Muscle layer of duodenum (tissue), 2 donors: Measurements from ENCODE around the gene MYL5.
"Not testable (repeated sequence)": the region's sequence is repeated elsewhere in the genome, so short reads cannot be mapped to it uniquely, and the experiment has no call there.

Experiments
- H3K27ac ChIP-seq: one replicate; pipeline ENCODE4 v1.7.0; 2013; ENCODE audit warnings: mild to moderate bottlenecking, low read length
- H3K27me3 ChIP-seq: one replicate; pipeline ENCODE4 v1.7.0; 2013; ENCODE audit warnings: low read depth, mild to moderate bottlenecking, control low read depth, low read length
- H3K36me3 ChIP-seq, 2 donors: one replicate each; pipeline ENCODE4 v1.7.0; 2013; ENCODE audit warnings: low read length in 2 of 2, control low read depth in 1 of 2, mild to moderate bottlenecking in 1 of 2; ENCODE audit not compliant: insufficient read depth in 2 of 2, control insufficient read depth in 1 of 2
- H3K4me1 ChIP-seq, 2 donors: one replicate each; pipeline ENCODE4 v1.7.0; 2013; ENCODE audit warnings: low read length in 2 of 2, mild to moderate bottlenecking in 2 of 2, control low read depth in 1 of 2, moderate library complexity in 1 of 2; ENCODE audit not compliant: insufficient read depth in 2 of 2, control insufficient read depth in 1 of 2
- H3K4me3 ChIP-seq, 2 donors: one replicate each; pipeline ENCODE4 v1.7.0; 2013; ENCODE audit warnings: low read length in 2 of 2, low read depth in 1 of 2, mild to moderate bottlenecking in 1 of 2
- H3K9me3 ChIP-seq, 2 donors: one replicate each; pipeline ENCODE4 v1.7.0; 2013; ENCODE audit warnings: low read length in 2 of 2, control low read depth in 1 of 2, mild to moderate bottlenecking in 1 of 2; ENCODE audit not compliant: control insufficient read depth in 1 of 2
- donor health status: healthy.

The MYL5 gene

GRCh38 chr4:630656-631055 lies 43.7 kb upstream of the MYL5 start:
- H3K27ac ChIP-seq: no peak overlapping the region
- H3K9me3 ChIP-seq: peaks cover 0 to 12% of the 10 kb centered on the region in 2 donors
- no peaks in the 10 kb centered on the region for H3K36me3 ChIP-seq
- H3K4me1 ChIP-seq: no peaks in the 10 kb centered on the region
- H3K27me3 ChIP-seq: no peaks in the 10 kb centered on the region
- no peak overlapping the region for H3K4me3 ChIP-seq

DNA sequence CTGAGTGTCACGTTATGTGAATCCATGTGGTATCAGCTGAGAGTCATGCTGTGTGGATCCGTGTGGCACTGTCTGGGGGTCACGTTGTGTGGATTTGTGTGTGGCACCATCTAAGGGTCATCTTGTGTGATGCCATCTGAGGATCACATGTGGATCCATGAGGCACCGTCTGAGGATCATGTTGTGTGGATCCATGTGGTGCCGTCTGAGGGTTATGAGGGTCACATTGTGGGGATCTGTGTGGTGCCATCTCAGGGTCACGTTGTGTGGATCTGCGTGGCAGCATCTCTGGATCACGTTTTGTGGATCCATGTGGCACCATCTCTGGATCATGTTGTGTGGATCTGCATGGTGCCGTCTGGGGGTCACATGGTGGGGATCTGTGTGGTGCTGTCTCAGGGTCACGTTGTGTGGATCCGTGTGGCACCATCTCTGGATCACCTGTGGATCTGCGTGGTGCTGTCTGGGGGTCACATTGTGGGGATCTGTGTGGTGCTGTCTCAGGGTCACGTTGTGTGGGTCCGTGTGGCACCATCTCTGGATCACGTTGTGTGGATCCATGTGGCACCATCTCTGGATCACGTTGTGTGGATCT lies 42.0 kb upstream of the MYL5 start:
- H3K27ac ChIP-seq: no peak overlapping the region
- H3K36me3 ChIP-seq: no peaks in the 10 kb centered on the region
- H3K4me3 ChIP-seq: no peak overlapping the region
- no peaks in the 10 kb centered on the region for H3K4me1 ChIP-seq
- no peaks in the 10 kb centered on the region for H3K27me3 ChIP-seq
- H3K9me3 ChIP-seq: peaks cover 0 to 12% of the 10 kb centered on the region in 2 donors

DNA sequence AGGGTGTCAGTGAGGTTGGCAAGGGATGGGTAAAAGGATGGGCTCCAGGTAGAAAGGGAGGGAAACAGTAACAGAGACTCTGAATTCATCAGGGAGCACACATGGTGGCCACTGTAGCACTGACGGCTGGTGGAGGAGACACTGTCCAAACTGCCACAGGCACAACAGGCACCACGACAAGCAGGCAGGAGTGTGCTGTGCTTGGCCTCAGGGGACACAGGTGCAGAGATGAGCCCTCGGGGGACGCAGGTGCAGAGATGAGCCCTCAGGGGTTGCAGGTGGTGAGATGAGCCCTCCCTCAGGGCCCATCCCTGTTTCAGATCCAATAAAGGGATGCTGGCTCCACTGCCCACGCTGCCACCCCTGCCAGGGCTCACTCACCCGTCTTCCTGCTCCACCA lies 41.4 kb upstream of the MYL5 start:
- no peak overlapping the region for H3K4me3 ChIP-seq
- no peaks in the 10 kb centered on the region for H3K4me1 ChIP-seq
- no peaks in the 10 kb centered on the region for H3K36me3 ChIP-seq
- no peaks in the 10 kb centered on the region for H3K27me3 ChIP-seq
- H3K27ac ChIP-seq: no peak overlapping the region
- H3K9me3 ChIP-seq: peaks cover 0 to 12% of the 10 kb centered on the region in 2 donors

DNA sequence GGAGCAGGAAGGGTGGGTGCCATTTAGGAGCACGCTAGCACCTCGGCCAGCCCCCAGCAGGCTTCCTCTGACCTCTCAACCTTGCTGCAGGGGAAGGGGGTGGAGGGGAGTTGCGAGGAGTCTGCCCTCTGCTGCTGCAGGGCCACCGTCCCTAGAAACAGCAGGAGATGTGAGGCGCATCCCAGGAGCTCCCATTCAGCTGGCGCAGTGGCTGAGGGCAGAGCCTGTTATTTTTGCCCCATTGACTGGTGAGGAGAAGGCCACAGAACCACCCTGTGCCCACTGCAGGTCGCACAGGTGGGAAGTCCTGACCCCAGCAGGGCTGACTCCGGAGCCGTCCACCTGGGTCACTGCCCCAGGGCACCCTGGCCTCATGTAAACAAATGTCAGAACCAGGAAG lies 40.9 kb upstream of the MYL5 start:
- no peaks in the 10 kb centered on the region for H3K36me3 ChIP-seq
- H3K27ac ChIP-seq: no peak overlapping the region
- no peaks in the 10 kb centered on the region for H3K27me3 ChIP-seq
- no peaks in the 10 kb centered on the region for H3K4me1 ChIP-seq
- H3K4me3 ChIP-seq: no peak overlapping the region
- H3K9me3 ChIP-seq: peaks cover 0 to 12% of the 10 kb centered on the region in 2 donors

DNA sequence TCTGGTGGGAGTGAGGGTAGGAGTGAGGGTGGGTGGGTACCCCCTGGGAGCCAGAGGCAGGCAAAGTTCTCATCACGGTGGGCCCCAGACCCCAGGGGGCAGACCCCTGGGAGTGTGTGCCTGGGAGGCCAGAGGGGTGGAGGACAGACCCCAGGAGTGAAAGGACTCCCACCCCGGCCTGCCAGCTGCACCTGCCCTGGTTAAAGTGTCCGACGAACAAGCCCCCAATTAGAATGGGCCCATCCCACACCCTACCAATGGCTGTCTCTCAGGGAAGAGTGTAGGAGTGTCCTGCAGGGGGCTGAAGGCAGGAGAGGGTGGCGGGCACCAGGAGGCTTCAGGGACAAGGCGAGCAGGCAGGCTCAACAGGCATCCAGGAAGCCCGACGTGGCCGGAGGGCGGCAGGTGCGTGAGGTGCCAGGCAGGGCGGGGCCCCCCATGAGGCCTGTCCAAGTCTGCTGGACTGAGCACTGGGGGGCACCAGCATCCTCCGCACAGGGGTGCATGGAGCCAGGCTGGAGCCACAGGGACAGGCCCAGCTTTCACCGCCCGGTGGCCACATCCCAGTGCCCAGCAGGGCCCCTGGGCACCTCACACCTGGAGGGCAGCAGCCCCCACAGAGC lies 40.3 kb upstream of the MYL5 start:
- no peaks in the 10 kb centered on the region for H3K4me1 ChIP-seq
- H3K27ac ChIP-seq: no peak overlapping the region
- H3K27me3 ChIP-seq: no peaks in the 10 kb centered on the region
- no peaks in the 10 kb centered on the region for H3K36me3 ChIP-seq
- peaks cover 0 to 12% of the 10 kb centered on the region in 2 donors for H3K9me3 ChIP-seq
- no peak overlapping the region for H3K4me3 ChIP-seq

DNA sequence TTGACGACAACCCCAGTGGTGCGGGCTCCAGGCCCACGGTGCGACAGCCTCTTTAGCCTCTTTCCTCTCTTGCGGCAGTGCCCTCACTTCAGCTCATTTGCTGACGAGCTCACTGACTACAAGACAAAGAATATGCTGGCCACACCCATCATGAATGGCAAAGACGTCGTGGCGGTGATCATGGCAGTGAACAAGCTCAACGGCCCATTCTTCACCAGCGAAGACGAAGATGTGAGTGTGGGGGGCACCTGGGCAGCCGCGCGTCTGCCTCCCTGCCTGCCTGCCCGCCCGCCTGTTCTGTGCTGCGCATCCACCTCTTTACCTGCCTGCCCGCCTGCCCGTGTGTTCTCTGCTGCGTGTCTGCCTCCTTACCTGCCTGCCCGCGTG lies 39.8 kb upstream of the MYL5 start:
- Histone ChIP-seq H3K27ac (no peak overlapping the region), H3K4me3 (no peak overlapping the region), H3K9me3 (peaks cover 0 to 12% of the 10 kb centered on the region in 2 donors), H3K27me3 (no peaks in the 10 kb centered on the region), H3K36me3 (no peaks in the 10 kb centered on the region), H3K4me1 (no peaks in the 10 kb centered on the region)

- not testable (repeated sequence) for H3K27ac ChIP-seq, H3K4me3 ChIP-seq, H3K27me3 ChIP-seq, H3K36me3 ChIP-seq, H3K4me1 ChIP-seq
- H3K9me3 ChIP-seq: peaks cover 0 to 12% of the 10 kb centered on the region in 2 donors
Measured at GRCh38 chr4:635066-635835, 39.1 kb upstream of the MYL5 start.

- Histone ChIP-seq H3K27me3 (no peaks in the 10 kb centered on the region), H3K4me3 (no peak overlapping the region), H3K36me3 (no peaks in the 10 kb centered on the region), H3K27ac (no peak overlapping the region), H3K4me1 (no peaks in the 10 kb centered on the region), H3K9me3 (peaks cover 0 to 12% of the 10 kb centered on the region in 2 donors)
Measured at GRCh38 chr4:635851-636627, 38.3 kb upstream of the MYL5 start.

DNA sequence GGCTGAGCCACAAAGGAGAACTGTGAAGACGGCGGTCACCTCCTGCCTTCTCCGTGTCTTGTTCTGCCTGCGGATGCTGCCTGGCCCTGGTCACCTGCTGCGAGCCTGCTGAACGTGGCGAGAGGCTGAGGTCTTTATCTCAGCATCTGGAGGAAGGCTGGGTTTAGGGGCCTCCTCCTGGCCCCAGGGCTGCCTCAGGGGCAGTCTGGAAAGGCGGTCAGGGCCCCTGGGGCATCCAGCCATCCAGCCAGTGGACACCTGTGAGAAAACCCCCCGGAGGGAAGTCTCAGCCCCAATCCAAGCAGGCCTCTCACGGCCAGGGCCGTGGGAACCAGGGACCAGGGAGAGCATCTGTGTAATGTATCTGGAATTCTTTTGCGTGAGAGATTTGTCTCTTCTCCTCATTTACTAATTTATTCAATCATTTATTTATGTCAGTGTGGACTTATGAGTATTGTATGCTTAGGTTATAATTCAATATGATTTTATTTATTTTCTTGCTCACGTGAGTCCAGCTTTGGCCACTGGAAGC lies 37.6 kb upstream of the MYL5 start:
- H3K4me3 ChIP-seq: no peak overlapping the region
- H3K36me3 ChIP-seq: no peaks in the 10 kb centered on the region
- peaks cover 0 to 9% of the 10 kb centered on the region in 2 donors for H3K9me3 ChIP-seq
- no peaks in the 10 kb centered on the region for H3K4me1 ChIP-seq
- H3K27ac ChIP-seq: no peak overlapping the region
- H3K27me3 ChIP-seq: no peaks in the 10 kb centered on the region

DNA sequence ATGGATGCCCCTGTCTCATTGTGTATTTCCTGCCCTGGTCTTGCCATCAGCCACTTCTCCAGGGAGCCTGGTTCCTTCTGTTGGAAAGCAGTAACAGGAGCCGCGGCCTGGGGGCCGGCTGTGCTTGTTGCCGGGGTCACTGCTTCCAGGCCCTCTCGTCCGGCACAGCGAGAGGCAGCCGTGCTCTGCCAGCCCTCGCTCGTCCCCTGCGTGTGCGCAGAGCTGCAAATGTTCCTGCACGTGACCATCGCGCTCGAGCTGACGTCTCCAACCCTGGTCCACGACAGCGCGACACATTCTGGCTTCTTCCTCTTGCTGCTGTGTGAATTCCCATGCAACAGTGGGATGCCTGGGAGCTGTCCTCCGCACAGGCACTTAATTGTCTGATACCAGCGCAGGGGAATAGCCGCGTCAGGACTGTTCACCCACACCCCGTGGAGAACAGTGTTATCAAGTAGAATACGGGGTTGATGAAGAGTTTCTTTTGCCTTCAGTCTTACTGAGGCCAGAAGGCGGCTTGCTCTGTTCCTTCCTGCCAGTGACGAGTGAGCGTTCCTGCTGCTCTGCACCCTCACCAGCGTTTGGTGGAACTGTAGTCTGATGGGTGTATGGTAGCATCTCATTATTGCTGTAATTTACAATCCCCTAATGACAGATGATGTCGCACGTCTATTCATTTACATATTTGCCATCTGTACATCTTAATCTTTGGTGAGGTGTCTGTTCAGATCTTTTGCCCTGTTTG lies 36.6 kb upstream of the MYL5 start:
- Histone ChIP-seq H3K27me3 (no peaks in the 10 kb centered on the region), H3K4me1 (no peaks in the 10 kb centered on the region), H3K27ac (no peak overlapping the region), H3K36me3 (no peaks in the 10 kb centered on the region), H3K4me3 (no peak overlapping the region), H3K9me3 (peaks cover 0 to 5% of the 10 kb centered on the region in 2 donors)
